ENCODE results near the gene PAM16. TPM values are rescaled to one million over a fixed set of nuclear protein-coding genes. Genes with fewer than 3 reads are reported as not detected.

Gene PAM16
- total and polyA plus RNA-seq, 10 donors: 26.7 to 88.8 (median 41.1) TPM

Other genes starting within 250 kb of the PAM16 start
- 10 to 100 TPM in 5 of 7 donors, 1 to 10 TPM in 2; 8.3 to 23.0 (median 14.9) TPM for gene ADCY9, start 234.9 kb downstream of the PAM16 start, total RNA-seq
- gene ADCY9, start 234.9 kb downstream of the PAM16 start, polyA plus RNA-seq: 1 to 10 TPM in 2 of 3 donors, under 1 TPM in 1; 0.70 to 2.9 (median 1.2) TPM
- gene SRL, start 109.2 kb downstream of the PAM16 start, total RNA-seq: 1 to 10 TPM; 2.1 to 5.8 (median 3.8) TPM
- gene SRL, start 109.2 kb downstream of the PAM16 start, polyA plus RNA-seq: 1 to 10 TPM in 1 of 3 donors, under 1 TPM in 2; 0.57 to 1.8 (median 0.62) TPM
- gene TFAP4, start 78.3 kb downstream of the PAM16 start, total RNA-seq: 10 to 100 TPM in 4 of 7 donors, 1 to 10 TPM in 3; 8.5 to 14.9 (median 11.0) TPM
- gene TFAP4, start 78.3 kb downstream of the PAM16 start, polyA plus RNA-seq: 10 to 100 TPM in 2 of 3 donors, 1 to 10 TPM in 1; 7.6 to 14.2 (median 11.5) TPM
- gene GLIS2, start 35.3 kb downstream of the PAM16 start, total RNA-seq: 1 to 10 TPM; 1.8 to 8.4 (median 4.8) TPM
- 1 to 10 TPM in 2 of 3 donors, under 1 TPM in 1; 0.89 to 2.5 (median 2.0) TPM for gene GLIS2, start 35.3 kb downstream of the PAM16 start, polyA plus RNA-seq
- gene VASN, start 20.5 kb upstream of the PAM16 start, total RNA-seq: 10 to 100 TPM in 5 of 7 donors, 1 to 10 TPM in 2; 7.4 to 24.9 (median 15.6) TPM
- 1 to 10 TPM; 2.0 to 6.3 (median 5.2) TPM for gene VASN, start 20.5 kb upstream of the PAM16 start, polyA plus RNA-seq
- gene CORO7, start 65.3 kb upstream of the PAM16 start, total RNA-seq: 100 to 1,000 TPM in 6 of 7 donors, 10 to 100 TPM in 1; 89.9 to 177 (median 149) TPM
- gene CORO7, start 65.3 kb upstream of the PAM16 start, polyA plus RNA-seq: 10 to 100 TPM; 29.7 to 70.6 (median 50.5) TPM
- gene DNAJA3, start 74.5 kb upstream of the PAM16 start, total RNA-seq: 10 to 100 TPM; 30.0 to 47.6 (median 35.5) TPM
- gene DNAJA3, start 74.5 kb upstream of the PAM16 start, polyA plus RNA-seq: 10 to 100 TPM; 16.9 to 36.7 (median 20.7) TPM
- 10 to 100 TPM; 26.3 to 49.0 (median 40.6) TPM for gene NMRAL1, start 123.3 kb upstream of the PAM16 start, total RNA-seq
- gene NMRAL1, start 123.3 kb upstream of the PAM16 start, polyA plus RNA-seq: 10 to 100 TPM; 40.1 to 58.6 (median 44.9) TPM
- 10 to 100 TPM; 34.6 to 73.8 (median 59.0) TPM for gene HMOX2, start 125.1 kb upstream of the PAM16 start, total RNA-seq
- gene HMOX2, start 125.1 kb upstream of the PAM16 start, polyA plus RNA-seq: 10 to 100 TPM; 26.6 to 48.0 (median 44.0) TPM
- 10 to 100 TPM; 17.8 to 26.9 (median 21.8) TPM for gene CDIP1, start 187.5 kb upstream of the PAM16 start, total RNA-seq
- 10 to 100 TPM in 2 of 3 donors, 1 to 10 TPM in 1; 9.6 to 13.8 (median 12.1) TPM for gene CDIP1, start 187.5 kb upstream of the PAM16 start, polyA plus RNA-seq
- under 1 TPM; 0.17 to 0.33 (median 0.23) TPM for gene C16orf96, start 205.0 kb upstream of the PAM16 start, total RNA-seq
- under 1 TPM; 0.06 to 0.07 (median 0.06) TPM for gene C16orf96, start 205.0 kb upstream of the PAM16 start, polyA plus RNA-seq